Measurements from ENCODE around the gene KLHL34. TPM values are rescaled to one million over a fixed set of nuclear protein-coding genes. Genes with fewer than 3 reads are reported as not detected.

The KLHL34 gene
- total RNA-seq, 4 donors from 2014 or later = 0.20 to 3.7 (median 1.8) TPM

- H3K4me3 ChIP-seq = no peak overlapping the region
- intact Hi-C loops (cut with DNase I; ENCODE audit: low total_unique reads) (no loop called here), in situ Hi-C loops (cut with MboI; ENCODE audit: low pct_ligation_motif_present in 1 of 4, low pct_unique_long_range_greater_than_20kb in 1 of 4, low sequenced_read_pairs in 3 of 4) (no loop called here)
- TF ChIP-seq EP300 (IDR thresholded peaks at IDR 0.05; ENCODE audit: low read depth) = no peak
- no peaks in the 10 kb centered on the region for H3K4me1 ChIP-seq
- no peaks in the 10 kb centered on the region for H3K36me3 ChIP-seq
- H3K27me3 ChIP-seq = no peaks in the 10 kb centered on the region
- H3K9me3 ChIP-seq = no peaks in the 10 kb centered on the region
- DNase-seq = no peak
- 91 to 100% methylated on average over 2 of the region's 2 CpGs for WGBS, 2 donors (ENCODE audit: low coverage in 1 of 2)
- H3K27ac ChIP-seq = no peak overlapping the region
These were observed 37.9 kb downstream of the KLHL34 start for GRCh38 chrX:21620234-21620633.

- no peak for DNase-seq
- Histone ChIP-seq H3K9me3 (no peaks in the 10 kb centered on the region), H3K4me1 (no peaks in the 10 kb centered on the region), H3K4me3 (no peak overlapping the region), H3K36me3 (no peaks in the 10 kb centered on the region), H3K27ac (no peak overlapping the region), H3K27me3 (no peaks in the 10 kb centered on the region)
- TF ChIP-seq POLR2AphosphoS5 (IDR thresholded peaks at IDR 0.05) (no peak), EP300 (IDR thresholded peaks at IDR 0.05; ENCODE audit: low read depth) (no peak), CTCF (IDR thresholded peaks at IDR 0.05) (no peak), POLR2A (IDR thresholded peaks at IDR 0.05) (no peak)
- 62 to 71% methylated on average over 1 of the region's 1 CpG for WGBS, 2 donors (ENCODE audit: low coverage in 1 of 2)
- in situ Hi-C loops (cut with MboI; ENCODE audit: low pct_ligation_motif_present in 1 of 4, low pct_unique_long_range_greater_than_20kb in 1 of 4, low sequenced_read_pairs in 3 of 4) (no loop called here), intact Hi-C loops (cut with DNase I; ENCODE audit: low total_unique reads) (no loop called here)
These were observed 41.7 kb downstream of the KLHL34 start for GRCh38 chrX:21616386-21616785.

- intact Hi-C loops (cut with DNase I; ENCODE audit: low total_unique reads) (no loop called here), in situ Hi-C loops (cut with MboI; ENCODE audit: low pct_ligation_motif_present in 1 of 4, low pct_unique_long_range_greater_than_20kb in 1 of 4, low sequenced_read_pairs in 3 of 4) (no loop called here)
- WGBS, 2 donors (ENCODE audit: low coverage in 1 of 2) = 58 to 71% methylated on average over 5 of the region's 5 CpGs
- no peaks in the 10 kb centered on the region for H3K36me3 ChIP-seq
- no peaks in the 10 kb centered on the region for H3K4me1 ChIP-seq
- H3K27me3 ChIP-seq = no peaks in the 10 kb centered on the region
- no peaks in the 10 kb centered on the region for H3K9me3 ChIP-seq
- no peak overlapping the region for H3K27ac ChIP-seq
- no peak for DNase-seq
- TF ChIP-seq POLR2A (IDR thresholded peaks at IDR 0.05) (no peak), POLR2AphosphoS5 (IDR thresholded peaks at IDR 0.05) (no peak), CTCF (IDR thresholded peaks at IDR 0.05) (no peak), EP300 (IDR thresholded peaks at IDR 0.05; ENCODE audit: low read depth) (no peak)
- no peak overlapping the region for H3K4me3 ChIP-seq
These were observed 46.0 kb downstream of the KLHL34 start for GRCh38 chrX:21612154-21612553.

DNA sequence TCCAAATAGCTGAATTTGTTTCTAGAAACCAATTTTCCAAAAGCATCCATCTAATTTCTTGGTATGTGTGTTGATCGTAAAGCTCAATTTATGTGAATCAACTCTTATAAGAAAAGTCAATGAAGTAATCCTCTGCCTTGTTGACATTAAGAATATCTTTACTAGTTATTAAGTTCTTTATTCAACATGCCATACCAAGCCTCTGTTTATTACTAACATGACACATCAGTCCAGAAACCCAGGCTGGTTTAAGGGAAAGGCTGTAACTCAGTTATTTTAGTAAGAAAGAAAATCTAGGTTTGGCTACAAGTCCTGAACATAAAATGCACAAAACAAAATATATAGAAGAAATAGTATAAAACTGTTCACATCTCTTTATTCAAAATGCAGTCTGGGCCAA lies 48.0 kb downstream of the KLHL34 start:
- intact Hi-C loops (cut with DNase I; ENCODE audit: low total_unique reads) = no loop called here
- Histone ChIP-seq H3K36me3 (no peaks in the 10 kb centered on the region), H3K27me3 (no peaks in the 10 kb centered on the region), H3K4me1 (no peaks in the 10 kb centered on the region), H3K9me3 (no peaks in the 10 kb centered on the region), H3K4me3 (no peak overlapping the region), H3K27ac (no peak overlapping the region)
- in situ Hi-C loops (cut with MboI; ENCODE audit: low pct_ligation_motif_present in 1 of 4, low pct_unique_long_range_greater_than_20kb in 1 of 4, low sequenced_read_pairs in 3 of 4) = no loop called here
- TF ChIP-seq POLR2A (IDR thresholded peaks at IDR 0.05) (no peak), EP300 (IDR thresholded peaks at IDR 0.05; ENCODE audit: low read depth) (no peak), POLR2AphosphoS5 (IDR thresholded peaks at IDR 0.05) (no peak), CTCF (IDR thresholded peaks at IDR 0.05) (no peak)
- WGBS, 2 donors (ENCODE audit: low coverage in 1 of 2) = 90 to 100% methylated on average over 1 of the region's 1 CpG
- no peak for DNase-seq

DNA sequence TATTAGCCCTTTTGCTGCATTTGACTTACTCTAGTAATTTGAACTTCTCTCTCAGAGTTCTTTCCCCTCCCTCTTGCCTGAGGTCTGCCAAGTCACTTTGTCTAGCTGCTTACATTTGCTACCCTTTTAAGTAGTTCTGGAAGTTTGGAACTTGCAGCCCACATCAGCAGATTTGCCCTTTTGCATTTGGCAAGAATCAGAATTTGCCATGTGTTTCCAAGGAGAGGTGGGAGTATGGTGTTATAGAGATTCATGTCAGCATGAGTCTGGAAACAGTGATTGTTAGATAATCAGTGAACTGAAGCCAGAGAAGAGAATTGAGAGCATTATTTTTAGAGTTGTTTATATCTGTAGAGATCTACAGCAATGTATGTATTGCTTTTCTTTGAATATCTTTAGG lies 52.1 kb downstream of the KLHL34 start:
- H3K9me3 ChIP-seq = no peaks in the 10 kb centered on the region
- no peak overlapping the region for H3K4me3 ChIP-seq
- intact Hi-C loops (cut with DNase I; ENCODE audit: low total_unique reads) = no loop called here
- TF ChIP-seq POLR2A (IDR thresholded peaks at IDR 0.05) (no peak), CTCF (IDR thresholded peaks at IDR 0.05) (no peak), POLR2AphosphoS5 (IDR thresholded peaks at IDR 0.05) (no peak), EP300 (IDR thresholded peaks at IDR 0.05; ENCODE audit: low read depth) (no peak)
- H3K36me3 ChIP-seq = no peaks in the 10 kb centered on the region
- H3K4me1 ChIP-seq = no peaks in the 10 kb centered on the region
- no peak overlapping the region for H3K27ac ChIP-seq
- DNase-seq = no peak
- H3K27me3 ChIP-seq = no peaks in the 10 kb centered on the region
- in situ Hi-C loops (cut with MboI; ENCODE audit: low pct_ligation_motif_present in 1 of 4, low pct_unique_long_range_greater_than_20kb in 1 of 4, low sequenced_read_pairs in 3 of 4) = no loop called here
